Effector CD4-positive, alpha-beta T cell (primary cell): ENCODE measurements around the gene COL4A6.

ENCODE experiments used
- DNase-seq: peaks from one replicate; pipeline ENCODE4 v3.0.0-alpha.2; 2020

COL4A6 gene

GRCh38 chrX:108270739-108271396 lies 167.4 kb downstream of the COL4A6 start:
- DNase-seq, result no peak

GRCh38 chrX:108270280-108270679 lies 167.9 kb downstream of the COL4A6 start:
- DNase-seq, result no peak

- DNase-seq, result no peak
Observed at GRCh38 chrX:108268434-108269080, 169.7 kb downstream of the COL4A6 start.

- no peak for DNase-seq
Observed at GRCh38 chrX:108267557-108267956, 170.7 kb downstream of the COL4A6 start.

GRCh38 chrX:108264376-108264775 lies 173.8 kb downstream of the COL4A6 start:
- DNase-seq, result no peak

- DNase-seq, result no peak
Observed at GRCh38 chrX:108261549-108262203, 176.5 kb downstream of the COL4A6 start.

DNA sequence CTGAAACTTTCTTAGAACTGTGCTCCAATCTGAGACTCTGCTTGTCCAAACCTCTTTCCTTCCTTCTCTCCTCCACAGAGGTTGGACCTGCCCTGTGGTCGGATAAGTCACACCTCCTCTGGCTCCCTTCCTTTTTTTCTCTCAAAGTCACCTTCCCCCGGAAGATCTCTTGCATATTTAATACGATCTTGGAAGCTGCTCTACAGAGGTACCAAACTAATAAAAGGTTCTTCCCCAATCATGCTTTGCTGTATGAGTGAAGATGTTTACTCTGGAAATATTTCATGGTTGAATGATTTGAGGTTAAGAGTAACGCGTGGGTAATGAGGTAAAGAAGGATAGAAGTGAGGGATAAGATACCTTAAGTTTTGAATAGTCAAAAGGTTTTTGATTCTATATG lies 180.7 kb downstream of the COL4A6 start:
- DNase-seq, result no peak

DNA sequence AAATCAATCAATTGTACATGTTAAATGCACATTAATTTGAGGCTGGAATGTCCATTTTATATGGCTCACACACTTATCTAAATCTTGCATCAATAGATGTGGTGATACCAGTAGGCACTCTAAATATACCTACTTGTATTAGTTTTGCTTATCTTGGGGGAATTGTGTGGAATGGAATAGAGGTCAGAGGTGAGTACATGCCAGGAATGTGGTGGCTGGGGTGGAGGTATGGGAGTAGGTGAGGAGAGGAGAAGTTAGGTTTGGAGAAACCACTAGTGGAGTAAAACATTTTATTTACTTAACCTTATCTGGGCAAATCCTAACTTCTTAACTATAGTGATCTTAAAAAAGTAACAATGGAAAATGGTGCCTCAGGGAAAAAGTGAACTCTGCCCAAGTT lies 183.6 kb downstream of the COL4A6 start:
- DNase-seq, result no peak

- DNase-seq, result no peak
Observed at GRCh38 chrX:108250654-108251579, 187.3 kb downstream of the COL4A6 start.

- DNase-seq, result no peak
Observed at GRCh38 chrX:108246304-108246954, 191.8 kb downstream of the COL4A6 start.

GRCh38 chrX:108245462-108245861 lies 192.8 kb downstream of the COL4A6 start:
- no peak for DNase-seq

DNA sequence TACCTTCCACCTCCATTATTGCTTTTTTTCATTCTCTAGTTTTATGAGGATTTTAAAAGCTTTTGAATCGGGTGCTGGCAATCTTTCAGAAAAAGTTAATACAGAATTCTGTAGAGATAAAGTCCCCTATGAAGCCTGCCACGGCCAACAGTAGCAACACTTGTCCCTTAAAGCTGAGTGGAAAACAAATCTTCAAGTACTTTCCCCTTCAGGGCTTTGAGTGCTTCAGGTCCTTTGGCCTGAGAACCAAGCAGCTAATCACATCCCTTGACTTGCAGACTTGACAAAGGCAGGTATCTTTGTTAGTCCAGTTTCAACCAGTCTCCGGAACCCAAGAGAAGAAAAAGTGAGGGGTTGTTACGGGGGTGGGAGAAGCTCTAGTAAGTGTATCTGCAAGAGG lies 202.2 kb downstream of the COL4A6 start:
- no peak for DNase-seq

DNA sequence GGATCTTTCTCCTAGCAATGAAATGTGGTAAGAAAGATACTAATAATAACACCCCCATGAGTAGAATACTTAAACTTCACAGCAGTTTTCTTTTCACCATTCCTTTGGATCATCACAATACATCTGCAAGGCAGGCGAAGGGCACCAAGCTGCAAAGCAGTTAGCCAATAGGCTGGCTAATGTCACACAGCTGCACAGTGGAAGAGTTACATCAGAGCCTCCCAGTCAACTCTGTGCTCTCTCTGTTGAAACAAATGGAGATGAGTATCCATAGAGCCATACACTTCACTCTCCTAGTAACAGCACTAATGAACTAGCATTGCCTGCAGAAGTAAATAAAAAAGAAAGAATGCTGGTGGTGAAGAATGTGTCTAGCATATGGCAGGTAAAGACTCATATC lies 207.6 kb downstream of the COL4A6 start:
- DNase-seq, result no peak

- DNase-seq, result no peak
Observed at GRCh38 chrX:108224727-108225621, 213.2 kb downstream of the COL4A6 start.

GRCh38 chrX:108224218-108224617 lies 214.0 kb downstream of the COL4A6 start:
- DNase-seq, result no peak

DNA sequence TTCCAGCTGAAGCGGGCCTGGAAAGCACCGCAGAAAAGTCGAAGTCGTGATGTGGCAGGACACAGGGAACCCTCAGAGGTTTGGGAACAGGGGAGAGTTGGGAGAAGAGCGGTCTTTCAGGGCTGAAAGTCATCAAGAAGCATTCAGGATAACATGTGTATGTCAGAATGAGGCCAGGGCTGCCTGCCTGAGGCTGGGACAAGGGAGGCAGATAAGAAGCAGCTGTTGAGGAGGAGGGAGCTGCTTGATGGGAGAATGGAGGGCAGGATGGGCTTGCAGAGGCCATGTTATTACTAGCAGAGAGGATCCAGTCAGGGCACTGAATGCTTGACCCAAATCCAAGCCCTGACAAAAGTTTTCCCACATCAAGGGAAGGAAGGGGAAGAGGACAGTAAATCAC lies 214.6 kb downstream of the COL4A6 start:
- DNase-seq, result no peak

DNA sequence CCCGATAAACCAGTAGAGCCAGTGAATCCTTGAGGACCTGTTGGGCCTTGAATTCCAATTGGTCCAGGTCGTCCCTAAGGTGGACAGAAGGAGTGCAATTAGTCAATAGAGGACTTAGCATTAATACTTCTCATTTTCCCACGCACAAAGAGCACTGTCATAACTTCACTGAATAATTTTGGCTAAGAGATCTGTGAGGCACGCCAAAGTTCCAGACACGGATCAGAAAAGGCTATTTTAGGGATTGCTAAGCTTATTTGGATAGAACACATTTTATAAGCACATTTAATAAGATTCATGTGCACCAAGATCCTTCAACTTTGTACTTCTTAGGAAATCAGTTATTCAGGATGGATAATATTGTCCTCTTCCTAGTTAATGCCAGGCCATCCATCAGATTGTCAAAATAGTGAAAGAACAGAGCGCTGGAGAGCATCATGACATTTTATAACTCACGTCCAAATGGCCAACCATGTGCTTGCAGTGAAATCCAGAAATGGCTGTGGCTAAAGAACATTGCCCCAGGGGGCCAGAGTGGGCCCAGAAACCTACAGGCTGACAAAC lies 216.8 kb downstream of the COL4A6 start:
- no peak for DNase-seq

DNA sequence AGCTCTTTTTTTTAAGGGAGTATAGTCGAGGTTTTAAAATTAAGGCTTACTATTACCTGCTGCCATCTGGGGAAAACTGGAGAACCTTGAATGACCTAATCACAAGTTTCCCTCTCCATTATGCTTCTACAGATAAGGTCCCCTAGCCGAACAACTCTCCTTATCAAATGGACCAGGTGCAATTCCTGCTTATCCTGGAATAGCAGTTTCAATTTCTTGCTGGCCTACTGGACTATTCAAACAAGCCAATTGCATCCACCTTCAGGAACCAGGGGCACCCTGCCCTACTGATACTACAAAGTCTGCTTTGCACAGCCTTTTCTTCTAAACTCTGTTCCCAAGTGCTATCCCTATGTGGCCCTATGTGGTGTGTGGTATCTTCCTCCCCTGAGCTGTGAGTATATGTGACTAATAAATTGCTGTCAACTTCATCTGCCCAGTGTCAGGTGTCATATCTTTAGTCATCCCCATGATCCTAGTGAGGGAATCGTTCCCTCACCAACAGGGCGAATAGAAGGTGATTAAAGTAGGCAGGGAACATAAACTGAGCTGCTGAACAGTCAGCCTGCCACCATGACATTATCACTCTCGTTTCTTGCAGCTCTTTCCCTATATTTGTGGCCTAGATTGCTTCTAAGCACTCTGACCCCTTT lies 218.1 kb downstream of the COL4A6 start:
- no peak for DNase-seq

- DNase-seq, result no peak
Observed at GRCh38 chrX:108217876-108218275, 220.3 kb downstream of the COL4A6 start.

- DNase-seq, result no peak
Observed at GRCh38 chrX:108216919-108217571, 221.2 kb downstream of the COL4A6 start.
